A673 (cell line): ENCODE data around the gene ACER1. TPM values are rescaled to one million over a fixed set of nuclear protein-coding genes. Genes with fewer than 3 reads are reported as not detected.

Experiments
- BruUV-seq: library from RNA; stranded (reverse); fragments of 400-500 nt; replicated peaks from 2 replicates; lab custom pipeline; 2021; lab: Mats Ljungman, UMichigan
- CTCF ChIA-PET: fragments of 300-600 bp; sonication (Branson Sonifier 250); formaldehyde crosslinking; loops from one replicate; lab custom pipeline; 2022; ENCODE audit warnings: antibody characterized with exemption; lab: Charles Lee
- POLR2A ChIA-PET: fragments of 300-600 bp; sonication (Branson Sonifier 250); formaldehyde crosslinking; loops from one replicate; lab custom pipeline; 2022; ENCODE audit warnings: antibody characterized with exemption; ENCODE audit not compliant: low non-redundant PET; lab: Charles Lee
- DNase-seq: peaks from one replicate; pipeline ENCODE4 v3.0.0-alpha.2; 2015; ENCODE audit warnings: low spot score
- H3K27ac ChIP-seq: fragments of 200-600 bp; sonication (generic); 2 replicates; pipeline ENCODE4 v1.5.1; 2016; ENCODE audit warnings: mixed run types, low read depth, mild to moderate bottlenecking, mixed read lengths, antibody characterized with exemption, low read length; ENCODE audit not compliant: poor library complexity, severe bottlenecking
- H3K27me3 ChIP-seq: fragments of 200-600 bp; sonication (generic); replicated peaks from 2 replicates; pipeline ENCODE4 v1.6.1; 2017; ENCODE audit warnings: mixed run types, low read depth, mild to moderate bottlenecking, mixed read lengths, antibody characterized with exemption, low read length; ENCODE audit not compliant: insufficient read depth, poor library complexity
- H3K36me3 ChIP-seq: fragments of 200-600 bp; sonication (generic); 2 replicates; pipeline ENCODE4 v1.6.1; 2016; ENCODE audit warnings: mixed run types, mild to moderate bottlenecking, mixed read lengths, antibody characterized with exemption, low read length; ENCODE audit not compliant: insufficient read depth, poor library complexity, severe bottlenecking
- H3K4me1 ChIP-seq: fragments of 200-600 bp; sonication (generic); 2 replicates; pipeline ENCODE4 v1.6.1; 2017; ENCODE audit warnings: mixed run types, mild to moderate bottlenecking, mixed read lengths, antibody characterized with exemption, low read length; ENCODE audit not compliant: insufficient read depth, poor library complexity, severe bottlenecking
- H3K4me3 ChIP-seq: fragments of 200-600 bp; sonication (generic); 2 replicates; pipeline ENCODE4 v1.5.1; 2016; ENCODE audit warnings: low read depth, mixed run types, mild to moderate bottlenecking, mixed read lengths, low read length; ENCODE audit not compliant: poor library complexity, severe bottlenecking
- H3K9me3 ChIP-seq: fragments of 200-600 bp; sonication (generic); 2 replicates; pipeline ENCODE4 v1.6.1; 2016; ENCODE audit warnings: mixed run types, low read depth, mild to moderate bottlenecking, mixed read lengths, antibody characterized with exemption, low read length; ENCODE audit not compliant: poor library complexity, severe bottlenecking
- CTCF ChIP-seq: fragments of 300-800, 200-600 bp; sonication (generic); conservative IDR thresholded peaks from 2 replicates; pipeline ENCODE4 v1.5.1; 2017; ENCODE audit warnings: low read depth, mild to moderate bottlenecking, antibody characterized with exemption, low read length, moderate library complexity, mixed read lengths
- EZH2 ChIP-seq: fragments of 200-600 bp; sonication (generic); IDR thresholded peaks from 2 replicates; pipeline ENCODE4 v1.6.1; 2017; ENCODE audit warnings: borderline replicate concordance, low read depth, mild to moderate bottlenecking, mixed read lengths, antibody characterized with exemption, low read length; ENCODE audit not compliant: poor library complexity, severe bottlenecking
- intact Hi-C: fragments of 100-400 bp; cut with micrococcal nuclease; formaldehyde crosslinking; loops from one replicate; pipeline ENCODE4 v1.10.0; 2022; ENCODE audit not compliant: unreplicated experiment
- total RNA-seq: library from RNA; stranded (reverse); gene quantifications from 2 replicates; pipeline ENCODE4 v1.2.3, GENCODE V29; 2021

ACER1 gene
- total RNA-seq, 1 experiment from 2014 or later, result not detected

GRCh38 chr19:6261883-6262282 lies 71.5 kb downstream of the ACER1 start:
- Histone ChIP-seq H3K4me3 (no peak overlapping the region), H3K27me3 (no peaks in the 10 kb centered on the region), H3K4me1 (peaks cover 10% of the 10 kb centered on the region), H3K9me3 (no peaks in the 10 kb centered on the region), H3K27ac (no peak overlapping the region), H3K36me3 (peaks cover 25% of the 10 kb centered on the region)
- TF ChIP-seq CTCF (no peak), EZH2 (no peak)
- BruUV-seq, result no TSS peak
- ChIA-PET POLR2A (no interaction called here), CTCF (no interaction called here)
- DNase-seq, result no peak
- intact Hi-C loops, result no loop called here

- H3K4me3 ChIP-seq, result no peak overlapping the region
- H3K27ac ChIP-seq, result no peak overlapping the region
- intact Hi-C loops, result no loop called here
- BruUV-seq, result no TSS peak
- DNase-seq, result peak; percentile 44
- no peaks in the 10 kb centered on the region for H3K27me3 ChIP-seq
- TF ChIP-seq EZH2, result no peak
- peak; percentile 66 for TF ChIP-seq CTCF
- H3K9me3 ChIP-seq, result no peaks in the 10 kb centered on the region
- ChIA-PET POLR2A (no interaction called here), CTCF (interaction anchor here (0.7 kb wide), 1 partner anchor 158 kb away, joined by 4 read pairs; no protein-coding TSS in a partner anchor)
- H3K4me1 ChIP-seq, result peaks cover 10% of the 10 kb centered on the region
- H3K36me3 ChIP-seq, result peaks cover 25% of the 10 kb centered on the region
These were observed 72.3 kb downstream of the ACER1 start for GRCh38 chr19:6260912-6261650.

- no peaks in the 10 kb centered on the region for H3K9me3 ChIP-seq
- BruUV-seq, result no TSS peak
- intact Hi-C loops, result no loop called here
- no peaks in the 10 kb centered on the region for H3K27me3 ChIP-seq
- H3K4me1 ChIP-seq, result peaks cover 10% of the 10 kb centered on the region
- TF ChIP-seq EZH2 (no peak), CTCF (no peak)
- ChIA-PET CTCF (interaction anchor here (0.6 kb wide), 1 partner anchor 199 kb away, joined by 3 read pairs; no protein-coding TSS in a partner anchor), POLR2A (no interaction called here)
- no peak overlapping the region for H3K27ac ChIP-seq
- DNase-seq, result no peak
- peaks cover 25% of the 10 kb centered on the region for H3K36me3 ChIP-seq
- no peak overlapping the region for H3K4me3 ChIP-seq
These were observed 73.0 kb downstream of the ACER1 start for GRCh38 chr19:6260376-6260775.
